ENCODE measurements around the gene TMEM156. TPM values are rescaled to one million over a fixed set of nuclear protein-coding genes. Genes with fewer than 3 reads are reported as not detected.

The TMEM156 gene
- total RNA-seq, 1 donor from 2014 or later, result 2.3 TPM

- no peak for DNase-seq (ENCODE audit: low read depth)
- no peak overlapping the region for H3K4me3 ChIP-seq (ENCODE audit: low read depth, low read length)
- TF ChIP-seq CTCF (conservative IDR thresholded peaks at IDR 0.05; ENCODE audit: low read depth, low read length), result no peak
These were observed 91.7 kb downstream of the TMEM156 start for GRCh38 chr4:38940476-38940875.

GRCh38 chr4:38939165-38939564 lies 93.0 kb downstream of the TMEM156 start:
- no peak for DNase-seq (ENCODE audit: low read depth)
- TF ChIP-seq CTCF (conservative IDR thresholded peaks at IDR 0.05; ENCODE audit: low read depth, low read length), result no peak
- no peak overlapping the region for H3K4me3 ChIP-seq (ENCODE audit: low read depth, low read length)

- H3K4me3 ChIP-seq (ENCODE audit: low read depth, low read length), result no peak overlapping the region
- TF ChIP-seq CTCF (conservative IDR thresholded peaks at IDR 0.05; ENCODE audit: low read depth, low read length), result no peak
- DNase-seq (ENCODE audit: low read depth), result no peak
These were observed 96.7 kb downstream of the TMEM156 start for GRCh38 chr4:38935391-38936073.

GRCh38 chr4:38931125-38931524 lies 101.1 kb downstream of the TMEM156 start:
- DNase-seq (ENCODE audit: low read depth), result no peak

GRCh38 chr4:38930707-38931106 lies 101.5 kb downstream of the TMEM156 start:
- DNase-seq (ENCODE audit: low read depth), result no peak
- no peak overlapping the region for H3K4me3 ChIP-seq (ENCODE audit: low read depth, low read length)
- no peak for TF ChIP-seq CTCF (conservative IDR thresholded peaks at IDR 0.05; ENCODE audit: low read depth, low read length)

More at GRCh38 chr4:38931125-38931524, 101.1 kb downstream of the TMEM156 start:
- H3K4me3 ChIP-seq (ENCODE audit: low read depth, low read length), result no peak overlapping the region
- TF ChIP-seq CTCF (conservative IDR thresholded peaks at IDR 0.05; ENCODE audit: low read depth, low read length), result no peak

- no peak for TF ChIP-seq CTCF (conservative IDR thresholded peaks at IDR 0.05; ENCODE audit: low read depth, low read length)
- no peak overlapping the region for H3K4me3 ChIP-seq (ENCODE audit: low read depth, low read length)
- DNase-seq (ENCODE audit: low read depth), result no peak
These were observed 102.0 kb downstream of the TMEM156 start for GRCh38 chr4:38930204-38930603.

GRCh38 chr4:38928974-38929373 lies 103.2 kb downstream of the TMEM156 start:
- no peak for TF ChIP-seq CTCF (conservative IDR thresholded peaks at IDR 0.05; ENCODE audit: low read depth, low read length)
- no peak overlapping the region for H3K4me3 ChIP-seq (ENCODE audit: low read depth, low read length)
- no peak for DNase-seq (ENCODE audit: low read depth)

All from epithelial cell of proximal tubule (primary cell).